CD4-positive, alpha-beta T cell treated with Interleukin-6 at 100 ng/mL for 8 hours (primary cell): ENCODE results near the gene AFAP1.
A peak's percentile ranks its signal among the peaks of the same experiment; 100 is the strongest.

Source experiments
- DNase-seq: peaks from one replicate; pipeline ENCODE4 v3.0.0-alpha.2; 2020; ENCODE audit warnings: mixed read lengths, low spot score

Gene AFAP1

DNA sequence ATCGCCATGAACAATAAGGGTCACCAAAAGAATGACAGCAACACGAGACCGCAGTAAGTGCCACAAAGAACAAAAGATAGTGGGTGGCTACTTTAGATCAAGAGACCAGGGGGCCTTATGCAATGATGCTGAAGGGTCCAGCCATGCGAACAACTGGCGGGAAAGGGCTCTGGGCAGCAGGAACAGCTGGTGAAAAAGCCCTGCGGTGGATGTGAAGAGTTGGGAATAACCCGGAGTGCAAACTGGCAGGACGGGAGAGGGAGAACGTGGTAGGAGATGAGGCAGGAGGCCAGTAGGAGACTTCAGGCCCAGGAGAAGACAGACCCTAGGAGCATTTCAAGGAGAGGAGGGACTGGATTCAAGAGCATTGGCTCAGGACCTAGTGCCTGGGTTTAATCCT lies 120.2 kb downstream of the AFAP1 start:
- no peak for DNase-seq

DNA sequence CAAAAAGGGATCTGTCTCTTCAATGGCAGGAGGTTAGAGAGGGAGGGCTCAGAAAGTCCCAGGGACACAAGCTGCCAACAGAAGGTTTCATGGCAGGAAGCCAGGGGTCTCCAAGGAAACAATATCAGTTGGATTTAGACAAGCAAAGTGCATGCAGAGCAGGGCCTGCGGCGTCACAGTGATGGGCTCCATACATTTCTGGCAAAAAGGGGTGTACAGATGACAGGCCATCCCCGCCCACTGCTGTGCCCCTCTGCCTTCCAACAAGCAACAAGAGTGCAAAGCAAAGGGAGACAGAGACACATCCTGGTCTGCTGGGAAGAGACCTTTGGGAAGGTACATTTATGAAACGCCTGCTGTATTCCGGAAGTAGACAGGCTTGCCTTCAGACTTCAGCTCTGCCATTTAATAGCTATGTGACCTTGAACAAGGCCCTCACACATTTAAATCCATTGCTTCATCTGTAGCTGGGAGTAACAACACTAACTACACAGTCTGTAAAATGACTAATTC lies 121.2 kb downstream of the AFAP1 start:
- DNase-seq = no peak

DNA sequence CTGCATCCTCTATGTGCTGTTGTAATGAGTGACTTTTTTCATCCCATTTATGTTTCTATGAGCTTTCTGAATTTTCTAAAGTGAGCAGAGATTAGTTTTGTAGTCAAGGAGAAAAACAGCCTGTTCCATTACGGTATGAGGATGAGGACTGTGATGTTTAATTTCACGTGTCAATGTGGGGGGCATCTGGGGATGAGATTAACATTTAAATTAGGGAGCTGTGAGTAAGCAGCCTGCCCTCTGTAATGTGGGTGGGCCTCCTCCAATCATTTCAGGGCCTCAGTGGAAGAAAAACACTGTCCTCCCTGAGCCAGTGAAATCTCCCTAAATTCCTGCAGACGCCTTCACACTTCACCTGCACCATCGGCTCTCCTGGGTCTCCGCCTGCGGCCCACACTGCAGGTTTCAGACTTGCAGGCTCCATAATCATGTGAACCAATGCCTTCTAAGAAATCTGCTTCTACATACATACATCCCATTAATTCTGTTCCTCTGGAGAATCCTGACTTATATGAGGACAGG lies 121.7 kb downstream of the AFAP1 start:
- DNase-seq = no peak

DNA sequence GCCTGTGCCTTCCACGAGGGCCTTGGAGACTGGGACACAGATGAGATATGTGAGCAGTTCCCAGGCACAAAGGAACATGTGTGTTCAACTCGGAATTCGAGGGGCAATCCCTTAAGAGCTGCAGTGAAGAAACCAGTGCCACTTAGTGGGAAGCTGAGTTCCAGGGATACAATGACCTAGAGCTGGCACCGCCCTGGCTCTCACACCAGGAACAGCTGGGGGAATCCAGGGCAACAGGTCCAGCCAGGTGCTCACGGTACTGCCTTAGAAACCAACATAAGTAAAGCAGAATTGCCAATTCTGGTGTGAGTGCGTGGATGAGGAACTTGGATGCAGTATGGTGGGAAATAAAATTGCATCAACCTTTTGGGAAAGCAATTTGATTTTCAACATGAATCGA lies 122.9 kb downstream of the AFAP1 start:
- no peak for DNase-seq

DNA sequence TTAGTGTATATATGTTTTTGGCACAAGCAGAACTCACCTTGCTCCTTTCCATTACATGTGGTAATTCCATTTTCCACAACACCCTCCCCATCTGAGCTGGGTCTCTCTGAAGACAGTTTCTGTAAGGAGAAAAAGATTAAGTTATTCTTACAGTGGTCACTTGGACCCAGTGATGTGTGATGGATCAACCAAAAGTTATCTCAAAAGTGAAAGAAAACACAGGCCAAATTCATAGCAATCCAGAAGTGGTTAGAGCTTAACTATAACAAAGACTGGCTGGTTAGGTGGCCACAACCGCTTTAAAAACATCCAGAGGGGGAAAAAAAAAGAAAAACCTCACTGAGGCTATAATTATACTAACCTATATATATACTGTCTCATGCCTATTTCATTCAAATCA lies 123.7 kb downstream of the AFAP1 start:
- no peak for DNase-seq

DNA sequence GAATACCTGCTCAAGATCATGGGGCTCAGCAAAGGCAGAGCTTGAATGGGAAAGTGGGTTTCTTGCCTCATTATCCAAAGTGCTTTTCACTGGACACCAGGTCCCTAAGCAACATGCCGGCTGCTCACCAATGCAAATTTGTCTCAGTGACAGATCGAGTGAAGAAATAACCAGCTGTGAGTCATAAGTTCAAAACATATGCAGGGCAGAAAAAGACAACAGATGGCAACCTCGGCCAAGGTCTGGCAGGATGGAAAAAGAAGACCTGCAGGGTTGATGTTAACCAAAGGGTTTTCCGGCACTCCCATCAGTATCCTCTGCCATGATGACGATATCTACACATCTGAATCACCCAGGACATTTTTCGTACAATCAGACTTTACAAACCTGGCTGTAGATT lies 124.1 kb downstream of the AFAP1 start:
- no peak for DNase-seq

DNA sequence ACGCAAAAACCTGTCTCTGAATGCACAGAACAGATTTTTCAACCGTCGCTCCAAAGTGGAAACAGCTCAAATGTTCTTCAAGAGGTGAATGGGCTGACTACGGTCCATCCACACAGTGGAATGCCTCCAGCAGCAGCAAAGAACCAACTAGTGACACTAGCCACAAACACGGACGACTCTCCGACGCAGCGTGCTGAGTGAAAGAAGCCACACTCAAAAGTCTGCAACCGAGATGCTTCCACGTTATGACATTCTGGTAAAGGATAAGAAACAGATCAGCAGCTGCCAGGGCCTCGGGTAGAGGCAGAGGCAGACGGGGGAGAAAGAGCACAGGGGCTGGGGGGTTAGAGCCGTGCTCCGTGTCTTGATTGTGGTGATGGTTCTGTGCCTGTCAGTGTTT lies 125.2 kb downstream of the AFAP1 start:
- DNase-seq = no peak

DNA sequence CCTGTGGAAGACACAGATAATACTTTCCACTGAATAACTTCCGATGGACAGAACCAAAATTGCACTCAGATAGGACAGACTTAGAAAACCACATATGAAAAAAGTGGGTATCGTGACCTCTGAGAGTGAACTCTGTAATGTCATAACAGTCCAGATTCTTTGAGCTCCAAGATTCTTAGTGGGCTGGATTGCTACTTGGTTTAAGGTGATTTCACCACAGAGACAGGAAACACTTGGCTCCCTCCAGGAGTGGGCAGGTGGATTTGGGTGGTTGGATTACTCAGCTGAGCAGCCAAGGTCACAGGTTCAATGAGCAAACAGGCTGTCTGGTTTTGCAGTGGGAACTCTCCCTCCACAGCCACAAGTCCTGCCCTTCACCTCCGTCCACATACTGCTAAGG lies 126.0 kb downstream of the AFAP1 start:
- no peak for DNase-seq

DNA sequence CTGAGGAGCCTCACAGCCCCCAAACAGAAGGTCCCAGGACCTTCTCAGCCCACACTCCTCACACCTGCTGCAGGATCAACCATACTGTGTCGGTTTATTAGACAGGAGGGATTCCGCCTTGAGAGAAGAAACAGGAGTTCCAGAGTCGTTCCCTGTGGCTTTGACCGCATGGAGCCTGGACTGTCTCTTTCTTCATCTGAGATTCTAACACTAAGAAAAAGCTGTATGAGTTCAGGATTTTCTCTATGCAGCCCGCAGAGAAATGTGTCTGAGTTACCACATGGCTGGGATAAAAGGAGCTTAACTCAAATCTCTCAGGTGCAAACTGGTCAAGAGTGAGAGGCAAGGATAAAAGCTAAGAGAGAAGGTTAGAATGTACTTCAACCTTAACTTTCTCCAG lies 126.7 kb downstream of the AFAP1 start:
- no peak for DNase-seq

DNA sequence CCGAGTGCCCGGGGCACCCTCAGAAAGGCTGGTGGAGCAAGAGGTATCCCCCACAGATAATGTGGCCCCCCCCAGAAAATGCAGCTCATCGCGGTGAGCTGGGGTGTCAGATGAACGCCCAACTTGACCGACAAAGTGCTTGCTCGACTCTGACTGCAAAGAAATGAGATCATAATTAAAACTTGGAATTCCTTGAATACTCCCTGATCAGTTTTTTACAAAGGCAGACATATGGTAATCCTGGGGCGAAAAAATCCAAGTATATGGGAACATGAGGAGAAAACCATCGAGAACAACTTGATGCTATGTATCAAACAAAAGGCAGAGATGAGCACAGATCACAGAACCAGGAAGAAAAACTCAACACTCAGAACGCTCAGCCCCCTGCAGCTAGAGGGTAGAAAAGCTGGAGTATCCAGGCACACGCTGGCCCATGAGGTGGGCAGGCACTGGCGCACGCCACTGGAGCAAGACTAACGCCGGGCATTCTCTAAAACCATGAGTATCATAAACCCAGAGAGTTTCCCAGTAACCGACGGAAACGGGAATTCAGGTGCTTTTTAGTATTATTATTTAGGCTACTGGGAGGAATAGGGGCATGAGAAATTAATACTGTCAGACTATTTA lies 127.3 kb downstream of the AFAP1 start:
- DNase-seq = no peak

DNA sequence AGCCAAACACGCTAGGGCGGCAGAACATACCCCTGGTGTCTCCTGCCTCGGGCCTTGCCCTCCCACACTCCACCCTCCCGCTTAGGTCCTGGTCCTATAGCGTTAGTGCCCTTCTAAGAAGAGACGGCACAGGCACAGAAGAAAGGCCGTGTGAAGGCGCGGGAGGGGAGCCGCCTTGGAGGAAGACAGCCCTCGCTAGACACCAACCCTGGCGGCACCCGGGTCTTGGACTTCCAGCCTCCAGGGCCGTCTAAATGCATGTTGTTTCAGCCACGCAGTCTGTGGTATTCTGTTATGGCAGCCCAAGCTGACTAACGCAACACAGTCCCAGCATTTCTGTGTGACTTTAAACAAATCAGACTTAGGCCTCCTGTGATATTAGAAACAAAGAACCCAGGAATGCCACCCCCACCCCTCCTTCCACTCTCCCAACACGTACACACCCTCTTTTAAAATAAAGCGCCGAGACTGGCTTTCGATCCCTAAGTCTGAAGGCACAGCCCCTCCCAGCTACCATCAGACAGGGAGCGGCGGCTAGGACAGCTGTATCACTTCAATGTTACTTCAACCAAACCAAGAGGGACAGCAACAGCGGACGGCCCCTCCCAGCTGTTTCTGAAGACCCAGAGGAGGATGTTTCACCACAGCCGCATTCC lies 128.0 kb downstream of the AFAP1 start:
- DNase-seq = no peak

DNA sequence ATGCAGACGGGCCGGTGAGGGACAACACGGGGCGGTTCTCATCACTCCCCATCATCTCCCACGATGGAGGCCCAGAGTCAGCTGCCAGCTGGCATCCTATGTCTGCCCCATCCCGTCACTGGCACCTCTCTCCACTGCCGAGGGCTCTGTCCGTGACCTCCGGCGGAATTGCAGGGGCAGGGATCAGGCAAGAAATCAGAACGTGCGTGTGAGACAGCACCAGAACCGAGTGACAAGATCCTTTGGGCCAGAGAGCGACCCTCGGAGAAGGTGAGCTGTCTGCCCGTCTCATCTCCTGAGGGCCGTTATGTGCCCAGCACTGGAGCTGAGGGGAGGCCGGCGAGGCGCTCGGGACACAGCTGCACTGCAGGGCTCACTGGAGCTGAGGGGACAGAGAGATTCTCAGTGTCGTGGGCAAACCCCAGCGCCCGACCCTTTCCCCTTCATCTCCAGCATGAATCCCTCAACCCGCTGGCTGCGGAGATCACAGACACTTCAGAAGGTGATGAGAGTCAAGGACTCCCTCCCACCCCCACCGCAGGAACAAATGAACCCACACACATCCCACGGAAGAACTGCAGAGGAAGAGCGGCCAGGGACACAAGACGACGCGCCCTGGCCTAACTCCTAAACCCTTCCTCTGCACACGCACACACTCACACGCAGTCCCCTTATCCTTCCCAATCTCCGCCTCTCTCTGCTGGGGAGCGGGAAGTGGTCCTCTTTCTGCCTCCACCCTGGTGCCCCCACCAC lies 128.7 kb downstream of the AFAP1 start:
- DNase-seq = no peak

DNA sequence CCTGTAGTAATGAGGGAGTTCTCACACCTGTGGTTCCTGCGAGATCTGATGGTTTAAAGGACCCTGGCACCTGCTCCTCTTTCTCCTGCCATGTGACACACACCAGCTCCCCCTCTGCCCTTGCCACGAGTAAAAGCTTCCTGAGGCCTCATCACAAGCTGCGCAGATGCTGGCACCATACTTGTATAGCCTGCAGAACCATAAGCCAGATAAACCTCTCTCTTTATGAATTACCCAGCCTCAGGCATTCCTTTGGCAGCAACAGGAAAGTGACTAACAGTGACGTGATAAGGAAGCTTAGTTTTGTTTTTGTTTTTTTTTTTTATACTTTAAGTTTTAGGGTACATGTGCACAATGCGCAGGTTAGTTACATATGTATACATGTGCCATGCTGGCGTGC lies 130.9 kb downstream of the AFAP1 start:
- DNase-seq = no peak

DNA sequence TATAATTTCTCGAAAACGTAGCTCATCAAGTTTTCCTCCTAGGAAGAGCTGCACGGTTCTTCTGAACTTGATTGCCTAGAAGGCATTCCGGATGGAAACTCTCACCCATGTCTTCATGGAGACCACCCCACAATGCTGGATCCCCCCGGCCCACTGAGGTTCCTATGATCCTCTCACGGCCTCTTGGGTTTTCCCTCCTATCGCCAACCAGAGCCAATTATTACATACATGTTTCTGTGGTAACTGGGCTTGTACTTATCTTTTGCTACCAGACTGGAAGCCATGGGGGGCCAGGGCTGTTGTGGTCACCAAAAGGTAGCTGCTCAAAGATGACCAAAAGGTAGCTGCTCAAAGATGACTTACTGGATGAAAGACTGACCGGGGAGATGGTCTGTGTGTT lies 131.5 kb downstream of the AFAP1 start:
- DNase-seq = no peak

DNA sequence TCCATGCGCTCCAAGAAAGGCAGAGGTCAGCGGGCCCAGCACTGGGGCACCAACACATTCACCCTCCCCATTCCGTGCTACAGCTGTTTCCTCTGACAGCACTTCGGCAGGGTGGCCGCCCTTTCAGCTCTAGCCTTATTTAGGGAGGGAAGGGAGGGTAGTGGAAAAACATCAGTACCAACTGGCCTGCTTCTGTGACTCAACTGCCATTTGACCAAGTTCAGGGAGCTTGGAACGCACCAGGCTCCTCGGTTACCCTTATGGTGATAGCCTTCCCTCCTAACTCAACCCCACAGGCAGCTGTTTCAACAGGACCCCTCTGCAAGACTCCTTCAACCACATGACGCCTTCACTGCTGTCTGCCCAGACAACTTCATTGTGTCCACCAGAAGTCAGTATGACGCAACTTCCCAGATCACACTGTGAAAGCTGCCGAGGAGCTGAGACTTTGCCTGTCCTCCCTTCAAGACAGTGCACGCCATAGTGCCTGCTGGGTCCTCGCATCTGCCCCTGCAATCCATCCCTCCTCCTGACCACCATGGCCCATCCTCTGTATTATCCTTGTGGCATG lies 132.2 kb downstream of the AFAP1 start:
- no peak for DNase-seq

DNA sequence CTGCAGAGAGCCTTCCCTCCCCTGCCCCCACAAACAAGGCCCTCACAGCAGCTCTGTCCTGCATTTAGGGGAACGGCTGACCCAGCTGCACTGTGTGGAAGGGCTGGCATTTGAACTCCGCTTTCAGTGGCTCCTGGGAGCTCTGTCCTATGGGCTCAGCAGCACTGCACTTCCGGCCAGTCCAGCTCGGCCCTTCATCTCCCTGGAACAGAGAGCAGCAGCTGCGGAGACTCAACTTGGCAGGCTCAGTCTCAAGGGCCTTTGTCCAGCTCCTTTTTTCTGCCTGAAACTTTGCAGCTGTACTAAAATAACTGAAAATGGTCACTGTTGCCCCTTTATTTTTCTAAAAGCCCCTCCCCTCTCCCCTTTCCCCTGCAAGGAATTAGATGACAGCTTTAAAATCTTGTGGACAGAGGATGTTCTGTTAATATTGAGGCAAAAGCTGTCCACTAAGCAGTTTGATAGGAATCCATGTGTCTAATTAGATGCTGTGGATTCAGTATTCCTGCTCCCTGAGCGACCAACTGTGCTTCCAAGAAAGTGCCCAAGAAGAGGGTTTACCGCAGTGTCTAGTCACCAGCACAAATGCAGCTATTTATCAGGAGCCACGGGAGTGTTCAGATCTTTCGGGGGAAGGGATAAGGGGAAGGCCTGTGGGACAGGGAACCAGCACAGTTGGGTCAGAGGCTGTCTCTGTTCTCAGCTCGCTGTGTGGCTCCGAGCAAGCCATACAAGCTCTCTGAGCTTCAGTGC lies 133.1 kb downstream of the AFAP1 start:
- DNase-seq = no peak

DNA sequence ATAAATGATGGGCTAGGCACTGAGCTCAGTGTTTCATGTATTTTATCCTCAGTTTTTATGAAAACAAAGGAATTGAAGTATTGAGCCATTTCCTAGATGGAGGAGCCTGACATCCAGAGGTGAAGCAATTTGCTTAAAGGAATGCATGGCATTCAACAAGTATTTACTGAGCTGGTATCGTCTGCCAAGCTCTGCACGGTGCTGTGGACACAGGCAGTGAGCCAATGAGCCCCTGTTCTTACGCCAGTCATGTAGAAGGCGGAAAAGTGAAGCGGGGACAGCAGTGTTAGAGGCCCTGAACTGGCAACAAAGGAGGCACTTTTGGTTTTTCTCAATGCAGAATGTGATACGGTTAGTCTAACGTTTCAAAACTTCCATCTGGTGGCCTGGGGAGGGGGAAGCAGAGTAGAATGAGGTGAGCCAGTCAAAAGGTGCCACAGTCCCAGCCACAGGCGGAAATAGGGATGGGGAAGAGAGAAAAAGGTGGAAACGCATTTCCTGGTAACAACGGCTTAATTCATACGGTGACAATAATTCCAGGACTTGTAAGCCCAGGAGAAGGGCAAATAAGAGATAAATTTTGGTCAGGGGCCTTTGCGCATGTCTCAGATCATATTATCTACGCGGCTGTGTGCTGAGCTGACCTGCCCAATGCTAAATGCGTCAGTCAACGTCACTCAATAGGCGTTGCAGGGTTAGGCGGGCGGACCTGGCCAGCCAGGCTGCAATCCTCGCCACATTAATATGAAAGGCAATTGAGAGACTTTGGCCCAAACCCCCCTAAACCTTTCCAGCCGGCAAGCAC lies 133.9 kb downstream of the AFAP1 start:
- DNase-seq = no peak

DNA sequence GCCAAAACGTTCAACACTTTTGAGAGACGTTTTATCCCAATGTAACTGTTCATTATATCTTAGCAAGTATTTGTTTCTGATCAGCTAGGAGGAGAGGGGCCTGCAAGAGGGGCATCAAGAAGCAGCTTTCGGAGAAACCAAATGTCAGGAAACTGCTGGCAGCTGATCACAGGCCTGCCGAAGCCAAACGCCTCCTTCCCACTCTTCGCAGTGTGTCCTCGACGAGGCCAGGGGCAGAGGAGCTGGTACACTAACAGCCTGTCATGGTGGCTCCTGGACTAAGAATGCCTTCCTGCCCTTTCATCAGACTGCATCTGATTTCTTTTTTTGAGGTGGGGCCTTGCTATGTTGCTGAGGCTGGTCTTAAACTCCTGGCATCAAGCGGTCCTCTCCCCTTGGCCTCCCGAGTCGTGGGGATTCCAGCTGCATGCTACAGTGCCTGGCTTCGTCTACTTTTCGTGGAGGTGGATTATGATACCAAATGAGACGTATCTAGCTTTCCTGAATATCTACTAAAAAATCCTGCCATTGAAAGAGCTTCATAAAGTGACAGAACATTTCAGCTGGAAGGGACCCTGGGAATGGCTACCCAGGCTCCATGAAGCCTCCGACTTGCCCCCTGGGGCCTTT lies 134.8 kb downstream of the AFAP1 start:
- DNase-seq = no peak

DNA sequence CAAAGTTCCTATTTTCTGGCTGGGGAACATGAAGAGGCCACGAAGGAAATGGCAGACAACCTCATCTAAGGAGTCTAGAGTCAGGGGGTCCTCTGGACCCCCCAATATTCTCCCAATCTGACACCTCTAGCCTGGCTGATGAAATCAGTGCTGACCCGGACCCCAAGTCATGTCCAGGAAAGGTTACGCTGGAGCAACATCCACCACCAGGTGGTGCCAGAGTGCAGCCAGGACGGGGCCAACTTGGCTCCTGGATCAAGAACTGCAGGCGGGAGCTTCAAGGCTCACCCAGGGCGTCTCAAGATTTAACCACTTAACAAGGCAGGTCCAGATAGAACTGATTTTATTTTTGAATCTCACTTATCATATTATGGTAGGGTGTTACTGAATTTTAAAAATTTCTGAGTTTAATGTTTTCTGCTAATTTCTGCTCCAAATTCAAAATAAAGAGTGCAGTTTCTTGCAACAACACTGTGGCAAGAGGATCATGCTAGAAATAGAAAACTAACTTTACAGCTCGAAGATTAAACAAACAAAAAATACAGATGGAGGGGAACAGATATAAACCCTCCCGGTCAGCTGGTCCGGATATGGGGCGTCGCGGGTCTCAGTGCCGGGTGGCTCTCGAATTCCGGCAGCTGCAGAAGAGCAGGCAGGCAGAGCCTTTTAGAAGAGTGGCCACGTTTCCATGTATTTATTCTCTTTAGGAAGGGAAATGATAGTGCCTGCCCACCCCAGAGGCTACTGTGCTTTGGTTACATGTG lies 135.5 kb downstream of the AFAP1 start:
- DNase-seq = peak; percentile 77

DNA sequence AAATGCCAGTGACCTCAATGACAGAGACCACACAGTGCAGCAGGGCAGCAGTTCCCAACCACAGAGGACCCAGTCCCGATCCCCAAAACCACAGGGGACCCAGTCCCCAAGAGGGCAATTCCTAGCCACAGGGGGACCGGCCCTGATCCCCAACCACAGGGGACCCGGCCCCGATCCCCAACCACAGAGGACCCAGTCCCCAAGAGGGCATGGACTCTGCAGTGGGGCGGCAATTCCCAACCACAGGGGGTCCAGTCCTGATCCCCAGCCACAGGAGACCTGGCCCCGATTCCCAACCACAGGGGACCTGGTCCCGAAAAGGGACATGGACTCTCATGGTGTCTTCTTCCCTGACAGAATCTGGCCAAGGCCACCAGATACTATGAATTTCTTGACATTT lies 136.3 kb downstream of the AFAP1 start:
- no peak for DNase-seq
